Measurements from ENCODE around the gene S100B. TPM values are rescaled to one million over a fixed set of nuclear protein-coding genes. Genes with fewer than 3 reads are reported as not detected.

Gene S100B
- total RNA-seq, 2 donors from 2014 or later, result 4.5 to 5.8 TPM

DNA sequence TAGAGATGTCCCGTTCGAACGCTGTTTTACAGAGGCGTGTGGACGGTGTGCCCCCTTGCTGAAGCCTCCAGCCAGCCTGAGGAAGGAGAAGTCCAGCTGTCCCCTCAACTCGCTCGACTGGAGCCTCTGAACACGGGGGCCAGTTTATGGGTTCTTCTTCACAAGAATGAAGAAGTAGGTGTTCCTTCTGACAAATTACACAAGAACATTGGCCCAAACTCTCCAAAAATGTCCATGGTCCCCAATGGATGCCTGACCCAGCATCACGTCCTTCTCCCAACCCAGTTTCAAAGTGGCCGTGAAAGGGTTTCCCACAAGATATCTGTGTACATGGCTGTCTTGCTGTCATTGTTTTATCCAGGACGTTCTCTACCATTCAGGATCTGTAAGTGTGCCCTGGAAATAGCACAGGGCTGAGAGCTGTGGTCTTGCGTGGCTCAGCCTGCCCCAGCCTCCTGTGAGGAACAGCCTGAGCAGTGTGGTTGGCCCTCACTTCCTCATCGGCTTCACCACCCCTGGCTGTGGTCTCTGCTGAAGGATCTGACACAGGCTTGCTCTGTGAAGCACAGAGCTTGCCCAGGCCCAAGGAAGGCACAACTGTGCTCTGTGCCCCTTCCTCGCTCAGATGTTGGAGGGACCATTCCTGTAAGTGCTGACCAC lies 1.0 kb upstream of the S100B start:
- no peak overlapping the region for H3K4me3 ChIP-seq
- no peaks in the 10 kb centered on the region for H3K36me3 ChIP-seq
- TF ChIP-seq, protein P1, sequence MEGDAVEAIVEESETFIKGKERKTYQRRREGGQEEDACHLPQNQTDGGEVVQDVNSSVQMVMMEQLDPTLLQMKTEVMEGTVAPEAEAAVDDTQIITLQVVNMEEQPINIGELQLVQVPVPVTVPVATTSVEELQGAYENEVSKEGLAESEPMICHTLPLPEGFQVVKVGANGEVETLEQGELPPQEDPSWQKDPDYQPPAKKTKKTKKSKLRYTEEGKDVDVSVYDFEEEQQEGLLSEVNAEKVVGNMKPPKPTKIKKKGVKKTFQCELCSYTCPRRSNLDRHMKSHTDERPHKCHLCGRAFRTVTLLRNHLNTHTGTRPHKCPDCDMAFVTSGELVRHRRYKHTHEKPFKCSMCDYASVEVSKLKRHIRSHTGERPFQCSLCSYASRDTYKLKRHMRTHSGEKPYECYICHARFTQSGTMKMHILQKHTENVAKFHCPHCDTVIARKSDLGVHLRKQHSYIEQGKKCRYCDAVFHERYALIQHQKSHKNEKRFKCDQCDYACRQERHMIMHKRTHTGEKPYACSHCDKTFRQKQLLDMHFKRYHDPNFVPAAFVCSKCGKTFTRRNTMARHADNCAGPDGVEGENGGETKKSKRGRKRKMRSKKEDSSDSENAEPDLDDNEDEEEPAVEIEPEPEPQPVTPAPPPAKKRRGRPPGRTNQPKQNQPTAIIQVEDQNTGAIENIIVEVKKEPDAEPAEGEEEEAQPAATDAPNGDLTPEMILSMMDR (IDR thresholded peaks at IDR 0.05), result no peak
- peaks cover 0 to 9% of the 10 kb centered on the region in 2 donors for H3K9me3 ChIP-seq
- no peaks in the 10 kb centered on the region for H3K27me3 ChIP-seq
- H3K4me1 ChIP-seq, result no peaks in the 10 kb centered on the region
- no peak overlapping the region for H3K27ac ChIP-seq
- DNase-seq (ENCODE audit: low spot score), result no peak

DNA sequence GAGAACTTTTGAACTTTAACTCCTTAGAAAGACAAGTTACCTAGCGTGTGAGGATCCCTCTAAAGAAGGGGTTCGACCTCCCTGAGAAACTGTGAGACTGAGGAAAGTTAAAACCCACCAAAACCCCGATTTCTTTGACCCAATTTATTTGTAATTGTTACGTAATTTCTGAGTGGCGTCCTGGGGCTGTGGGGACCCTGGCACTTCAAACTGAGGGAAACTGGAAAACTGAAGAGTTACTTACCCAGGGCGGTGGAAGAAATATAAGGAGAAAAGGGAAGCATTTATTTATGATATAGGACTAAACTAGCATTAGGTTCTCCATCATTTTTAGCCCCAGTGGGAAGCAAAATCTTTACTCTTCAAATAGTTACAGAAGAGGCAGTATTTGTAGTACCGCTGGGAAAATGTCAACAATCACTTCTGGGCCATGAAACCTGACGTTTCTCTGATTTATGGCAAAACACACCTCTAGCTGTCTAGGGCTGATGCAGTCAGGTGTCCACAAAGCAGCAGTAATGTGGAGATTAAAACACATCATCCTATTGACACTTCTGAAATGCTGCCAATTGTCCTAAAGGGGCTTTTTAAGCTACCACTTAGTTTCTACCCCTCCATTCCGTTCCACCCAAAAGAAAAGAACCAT lies 430 bp downstream of the S100B start:
- Histone ChIP-seq H3K4me3 (no peak overlapping the region), H3K4me1 (peaks cover 0 to 4% of the 10 kb centered on the region in 2 donors), H3K9me3 (no peaks in the 10 kb centered on the region), H3K27ac (no peak overlapping the region), H3K36me3 (no peaks in the 10 kb centered on the region), H3K27me3 (no peaks in the 10 kb centered on the region)
- TF ChIP-seq, protein P1 (IDR thresholded peaks at IDR 0.05), result no peak
- DNase-seq (ENCODE audit: low spot score), result no peak

DNA sequence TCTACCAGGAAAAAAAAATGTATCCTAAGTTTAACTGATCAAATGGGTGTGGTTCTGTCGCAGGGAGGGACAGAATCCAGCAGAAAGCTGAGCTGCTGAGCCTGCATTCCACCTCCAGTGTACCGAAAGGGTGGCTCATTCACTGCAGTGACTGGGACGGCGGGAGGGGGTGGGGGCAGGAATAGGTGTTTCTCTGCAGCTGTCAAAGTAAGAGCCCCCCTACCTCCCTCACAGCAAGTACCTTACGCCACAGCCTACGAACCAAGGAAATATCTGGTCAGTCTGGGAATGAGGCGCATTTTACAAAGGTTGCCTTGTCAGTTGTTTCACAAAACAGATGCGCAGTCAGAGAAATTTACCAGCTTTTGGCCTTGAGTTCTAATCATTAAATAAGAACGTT lies 1.7 kb downstream of the S100B start:
- DNase-seq (ENCODE audit: low spot score), result no peak
- Histone ChIP-seq H3K36me3 (no peaks in the 10 kb centered on the region), H3K27me3 (no peaks in the 10 kb centered on the region), H3K27ac (no peak overlapping the region), H3K4me3 (no peak overlapping the region), H3K4me1 (peaks cover 0 to 14% of the 10 kb centered on the region in 2 donors), H3K9me3 (no peaks in the 10 kb centered on the region)
- TF ChIP-seq, protein P1 (IDR thresholded peaks at IDR 0.05), result no peak

DNA sequence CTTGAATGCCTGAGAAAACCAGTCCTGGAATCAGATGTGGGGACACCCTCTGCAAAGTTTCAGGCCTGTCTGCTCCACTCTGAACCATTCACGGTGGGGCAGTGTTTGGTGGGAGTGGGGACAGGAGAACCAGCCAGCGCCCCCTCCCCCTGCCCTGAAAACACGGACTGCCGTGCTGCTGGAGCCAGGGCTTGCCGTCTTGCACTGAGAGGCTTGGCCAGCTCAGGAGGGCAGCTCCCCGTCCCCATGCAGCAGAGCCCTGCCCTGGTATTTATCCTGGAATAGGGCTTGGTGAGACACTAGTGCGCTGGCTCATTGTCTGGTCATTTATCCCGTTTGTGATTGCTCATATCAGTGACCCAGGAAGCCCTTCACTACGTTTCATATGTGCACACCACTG lies 3.9 kb downstream of the S100B start:
- Histone ChIP-seq H3K27me3 (no peaks in the 10 kb centered on the region), H3K4me1 (peaks cover 0 to 14% of the 10 kb centered on the region in 2 donors), H3K9me3 (no peaks in the 10 kb centered on the region), H3K27ac (no peak overlapping the region), H3K36me3 (no peaks in the 10 kb centered on the region), H3K4me3 (no peak overlapping the region)
- TF ChIP-seq, protein P1 (IDR thresholded peaks at IDR 0.05), result no peak
- DNase-seq (ENCODE audit: low spot score), result no peak

DNA sequence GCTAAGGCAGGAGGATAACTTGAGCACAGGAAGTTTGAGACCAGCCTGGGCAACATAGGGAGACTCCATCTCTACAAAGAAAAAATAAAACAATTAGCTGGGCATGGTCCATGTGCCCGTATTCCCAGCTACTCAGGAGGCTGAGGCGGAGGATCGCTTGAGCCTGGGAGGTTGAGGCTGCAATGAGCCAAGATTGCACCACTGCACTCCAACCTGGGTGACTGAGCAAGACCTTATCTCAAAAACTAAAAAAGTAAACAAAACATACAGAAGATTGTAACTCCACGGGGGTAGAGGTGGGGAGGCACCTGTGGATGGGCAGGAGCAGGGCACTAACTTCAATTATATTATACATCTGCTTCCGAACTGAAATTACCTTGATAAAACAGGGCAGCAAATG lies 4.6 kb downstream of the S100B start:
- no peaks in the 10 kb centered on the region for H3K27me3 ChIP-seq

More for the DNA sequence above, 4.6 kb downstream of the S100B start:
- no peaks in the 10 kb centered on the region for H3K36me3 ChIP-seq
- peaks cover 0 to 14% of the 10 kb centered on the region in 2 donors for H3K4me1 ChIP-seq
- no peak for DNase-seq (ENCODE audit: low spot score)
- no peak overlapping the region for H3K27ac ChIP-seq
- no peaks in the 10 kb centered on the region for H3K9me3 ChIP-seq
- TF ChIP-seq, protein P1 (IDR thresholded peaks at IDR 0.05), result no peak
- no peak overlapping the region for H3K4me3 ChIP-seq
